Ovary (tissue), 10 donors: Measurements from ENCODE around the gene MRPL27. TPM values are rescaled to one million over a fixed set of nuclear protein-coding genes. Genes with fewer than 3 reads are reported as not detected.
A peak's percentile ranks its signal among the peaks of the same experiment; 100 is the strongest.
"Not testable (repeated sequence)": the region's sequence is repeated elsewhere in the genome, so short reads cannot be mapped to it uniquely, and the experiment has no call there.

Experiments
- DNase-seq, 5 donors: peaks; one replicate each; pipeline ENCODE4 v3.0.0-alpha.2; 2019 to 2020
- H3K27ac ChIP-seq, 2 donors: fragments of 200-600 bp; one replicate each; pipeline versions ENCODE4 v1.5.1 to v1.8.0; 2019 to 2022
- H3K27me3 ChIP-seq: fragments of 200-600 bp; one replicate; pipeline ENCODE4 v1.8.0; 2022
- H3K36me3 ChIP-seq: fragments of 200-600 bp; sonication (generic); one replicate; pipeline ENCODE4 v1.5.1; 2019
- H3K4me1 ChIP-seq: one replicate; pipeline ENCODE4 v1.8.1; 2013; ENCODE audit warnings: mild to moderate bottlenecking, moderate library complexity; ENCODE audit not compliant: insufficient read depth
- H3K4me3 ChIP-seq: fragments of 200-600 bp; sonication (generic); one replicate; pipeline ENCODE4 v1.5.1; 2017
- H3K9me3 ChIP-seq, 2 donors: fragments of 200-600 bp in 1 of 2; sonication (generic) in 1 of 2; one replicate each; pipeline versions ENCODE4 v1.5.1 to v1.8.1; 2013 to 2019; ENCODE audit warnings: mild to moderate bottlenecking in 1 of 2, moderate library complexity in 1 of 2
- CTCF ChIP-seq, 3 donors: fragments of 450-650 bp in 2 of 3; fragments of 200-600 bp in 1 of 3; IDR thresholded peaks; one replicate each; pipeline versions ENCODE4 v1.5.1 to v1.8.0; 2016 to 2022; ENCODE audit warnings: antibody characterized with exemption in 3 of 3, mild to moderate bottlenecking in 1 of 3
- EP300 ChIP-seq: sonication (generic); formaldehyde crosslinking; IDR thresholded peaks from one replicate; pipeline ENCODE4 v1.6.1; 2017; ENCODE audit warnings: antibody characterized with exemption
- POLR2A ChIP-seq: fragments of 450-650 bp; IDR thresholded peaks from one replicate; pipeline ENCODE4 v1.6.1; 2017; ENCODE audit warnings: antibody characterized with exemption, mild to moderate bottlenecking, moderate library complexity
- WGBS, 3 donors: extraction: QIAGEN DNeasy Blood & Tissue Kit in 1 of 3; methylation state at CpG; one replicate each; pipeline versions ENCODE4 v1.1.5 to v1.1.7; 2013 to 2017; 5-methylcytosine and 5-hydroxymethylcytosine counted together
- intact Hi-C, 4 donors: fragments of 100-400 bp; cut with DNase I; formaldehyde crosslinking; loops; one replicate each; pipeline versions ENCODE4 v1.11.0 to v1.15.1; 2022 to 2023
- long read RNA-seq, 3 donors: library from polyadenylated mRNA in 2 of 3; unstranded in 2 of 3; transcript quantifications; one replicate each; pipeline ENCODE4 v2.0.0 and lab custom pipeline, GENCODE V29; 2021 to 2026
- polyA plus RNA-seq, 2 donors: library from polyadenylated mRNA; stranded (reverse); fragments of 200-250 nt in 1 of 2; fragments of 350-450 nt in 1 of 2; fragmentation: Illumina TruSeq in 1 of 2; extraction: RNeasy Lipid Tissue Mini Kit (QIAGEN cat#74804) in 1 of 2; gene quantifications; one replicate each; pipeline ENCODE4 v1.2.3, GENCODE V29; 2013 to 2014
- total RNA-seq, 7 donors: library from RNA; depleted of rRNA in 2 of 7; stranded (reverse); fragments of >200 nt in 2 of 7; fragmentation: NEBNext Ultra II Directional in 3 of 7; extraction: Animal tissue kit (Norgen Biotek cat#: 25700) in 3 of 7; gene quantifications; one replicate each; pipeline versions ENCODE4 v1.1.0 to v1.2.4, GENCODE V29; 2016 to 2023
- donor health status: DM: no; HTN: no; CAD: no; lungs with moderate emphysema.
- donor health status: DM: no; HTN: no; CAD: no.
- donor health status: Bipolar disorder and iron deficiency.
- donor health status: DM: yes; HTN: yes; CAD: no.
- donor health status: DM: no; HTN: no; CAD: no.
- donor health status: DM: yes; HTN: yes; CAD: no.

MRPL27 gene
- 10 to 100 TPM; 38.7 to 60.2 (median 47.7) TPM for total RNA-seq
- polyA plus RNA-seq = 10 to 100 TPM; 53.6 to 74.8 TPM
- long read RNA-seq, donor 1, transcript MRPL27-201 (4 exons, 716 nt) = major isoform, 25 of 37 reads
- long read RNA-seq, donor 1, partial matches to known transcripts = 2 of 37 reads
- long read RNA-seq, donor 1, other reads (novel, unspliced or antisense) = 4 of 37 reads
- long read RNA-seq, donor 2, transcript MRPL27-201 (4 exons, 716 nt) = major isoform, 33 of 54 reads
- long read RNA-seq, donor 2, partial matches to known transcripts = 20 of 54 reads
- long read RNA-seq, donor 2, other reads (novel, unspliced or antisense) = 0 of 54 reads
- long read RNA-seq, donor 3, transcript MRPL27-201 (4 exons, 716 nt) = major isoform, 36 of 46 reads
- long read RNA-seq, donor 3, partial matches to known transcripts = 0 of 46 reads
- long read RNA-seq, donor 3, other reads (novel, unspliced or antisense) = 4 of 46 reads

- Histone ChIP-seq H3K4me3 (peak within 1 kb of the TSS; percentile 94), H3K27ac (peak within 1 kb of the TSS; percentile 80 to 81), H3K9me3 (no peaks in the 10 kb centered on the region), H3K4me1 (peaks cover 7% of the 10 kb centered on the region), H3K36me3 (no peaks in the 10 kb centered on the region), H3K27me3 (no peaks in the 10 kb centered on the region)
- TF ChIP-seq EP300 (no peak), POLR2A (peak; percentile 76)
- 0 to 1% (median 1%) methylated on average over 42 of the region's 42 CpGs for WGBS, 3 donors
- intact Hi-C loops = no loop called here
- DNase-seq = peak; percentile 73 to 83 (median 76)
These were observed at the start of gene MRPL27, which contains the start of gene EME1 for GRCh38 chr17:50372758-50373556. TSS of gene MRPL27 (minus strand) at chr17:50373184. CDS start at chr17:50373170, 14 bp downstream. TSS of gene EME1 (plus strand) at chr17:50373229. CDS start at chr17:50375209, 1,980 bp downstream.

- H3K9me3 ChIP-seq = no peaks in the 10 kb centered on the region
- no peaks in the 10 kb centered on the region for H3K27me3 ChIP-seq
- no peak for TF ChIP-seq EP300
- TF ChIP-seq POLR2A = no peak
- TF ChIP-seq CTCF (IDR thresholded peaks at IDR 0.05) = no peak
- peaks cover 19% of the 10 kb centered on the region for H3K4me1 ChIP-seq
- H3K27ac ChIP-seq = no peak overlapping the region
- WGBS, 3 donors = 91 to 99% (median 93%) methylated on average over 2 of the region's 2 CpGs
- H3K36me3 ChIP-seq = no peaks in the 10 kb centered on the region
- no peak overlapping the region for H3K4me3 ChIP-seq
- no peak for DNase-seq
- intact Hi-C loops = no loop called here
These were observed 49.8 kb upstream of the MRPL27 start for GRCh38 chr17:50422738-50423137.

- Histone ChIP-seq H3K4me1 (peaks cover 11% of the 10 kb centered on the region), H3K9me3 (no peaks in the 10 kb centered on the region), H3K27ac (peak overlapping the region in 1 of 2 donors; percentile 35), H3K27me3 (no peaks in the 10 kb centered on the region), H3K4me3 (peak overlapping the region; percentile 11), H3K36me3 (no peaks in the 10 kb centered on the region)
- 26 to 31% (median 29%) methylated on average over 3 of the region's 3 CpGs for WGBS, 3 donors
- no peak for TF ChIP-seq EP300
- no peak for TF ChIP-seq POLR2A
- no peak for TF ChIP-seq CTCF (IDR thresholded peaks at IDR 0.05)
- intact Hi-C loops = no loop called here
- DNase-seq = no peak
These were observed 48.5 kb upstream of the MRPL27 start for GRCh38 chr17:50421308-50422051.

GRCh38 chr17:50420419-50421112 lies 47.6 kb upstream of the MRPL27 start:
- no peaks in the 10 kb centered on the region for H3K9me3 ChIP-seq
- no peak for DNase-seq
- no peak overlapping the region for H3K4me3 ChIP-seq
- H3K27ac ChIP-seq = no peak overlapping the region
- H3K36me3 ChIP-seq = no peaks in the 10 kb centered on the region
- intact Hi-C loops = no loop called here
- peaks cover 8% of the 10 kb centered on the region for H3K4me1 ChIP-seq
- TF ChIP-seq CTCF (IDR thresholded peaks at IDR 0.05) (no peak), POLR2A (no peak), EP300 (no peak)
- H3K27me3 ChIP-seq = no peaks in the 10 kb centered on the region
- 86 to 97% (median 95%) methylated on average over 6 of the region's 6 CpGs for WGBS, 3 donors

GRCh38 chr17:50419577-50419976 lies 46.6 kb upstream of the MRPL27 start:
- WGBS, 3 donors = 97 to 98% (median 97%) methylated on average over 10 of the region's 10 CpGs
- intact Hi-C loops = not testable (repeated sequence)

More at GRCh38 chr17:50419577-50419976, 46.6 kb upstream of the MRPL27 start:
- not testable (repeated sequence) for H3K36me3 ChIP-seq, H3K4me1 ChIP-seq, DNase-seq, H3K27me3 ChIP-seq, H3K9me3 ChIP-seq, H3K27ac ChIP-seq, H3K4me3 ChIP-seq
